Uterus (tissue), 4 donors: ENCODE measurements around the gene SLC35F6. TPM values are rescaled to one million over a fixed set of nuclear protein-coding genes. Genes with fewer than 3 reads are reported as not detected.

ENCODE experiments used
- DNase-seq, 2 donors: peaks; one replicate each; pipeline ENCODE4 v3.0.0-alpha.2; 2019 to 2020
- H3K27ac ChIP-seq, 2 donors: fragments of 200-600 bp; sonication (generic); 1 replicate in 1 of 2; 2 replicates in 1 of 2; pipeline ENCODE4 v1.5.1; 2016 to 2018
- H3K27me3 ChIP-seq, 2 donors: fragments of 200-600 bp; sonication (generic); one replicate each; pipeline ENCODE4 v1.5.1; 2018 to 2019; ENCODE audit warnings: control low read depth in 1 of 2
- H3K36me3 ChIP-seq, 2 donors: fragments of 200-600 bp; sonication (generic); one replicate each; pipeline ENCODE4 v1.5.1; 2019; ENCODE audit warnings: control low read depth in 1 of 2
- H3K4me1 ChIP-seq, 2 donors: fragments of 200-600 bp; sonication (generic); one replicate each; pipeline ENCODE4 v1.5.1; 2018 to 2019; ENCODE audit warnings: control low read depth in 1 of 2
- H3K4me3 ChIP-seq, 2 donors: fragments of 200-600 bp; sonication (generic); 1 replicate in 1 of 2; 2 replicates in 1 of 2; pipeline ENCODE4 v1.5.1; 2018 to 2019; ENCODE audit warnings: mild to moderate bottlenecking in 1 of 2
- H3K9me3 ChIP-seq, 2 donors: fragments of 200-600 bp; sonication (generic); one replicate each; pipeline ENCODE4 v1.5.1; 2019; ENCODE audit warnings: control low read depth in 1 of 2
- POLR2A ChIP-seq, 2 donors: fragments of 450-650 bp; IDR thresholded peaks; one replicate each; pipeline ENCODE4 v1.6.1; 2016; ENCODE audit warnings: antibody characterized with exemption in 2 of 2, mild to moderate bottlenecking in 1 of 2, moderate library complexity in 1 of 2
- intact Hi-C: fragments of 100-400 bp; cut with DNase I; formaldehyde crosslinking; loops from one replicate; pipeline ENCODE4 v1.15.1; 2023; ENCODE audit warnings: low total_unique reads
- total RNA-seq, 4 donors: library from RNA; depleted of rRNA in 3 of 4; stranded (reverse); fragments of >200 nt in 3 of 4; gene quantifications; one replicate each; pipeline versions ENCODE4 v1.1.0 to v1.2.4, GENCODE V29; 2014 to 2023
- TF ChIP-seq, protein P1 (sequence below), 4 experiments: fragments of 200-600 bp in 2 of 4; fragments of 450-650 bp in 2 of 4; sonication (generic) in 2 of 4; IDR thresholded peaks; one replicate each; pipeline ENCODE4 v1.5.1; 2016 to 2019; ENCODE audit warnings: antibody characterized with exemption in 4 of 4, mild to moderate bottlenecking in 2 of 4, moderate library complexity in 1 of 4
- donor health status: DM: yes; HTN: yes; CAD: no.

The SLC35F6 gene
- total RNA-seq, 4 donors from 2014 or later, result 8.2 to 44.2 (median 18.5) TPM

DNA sequence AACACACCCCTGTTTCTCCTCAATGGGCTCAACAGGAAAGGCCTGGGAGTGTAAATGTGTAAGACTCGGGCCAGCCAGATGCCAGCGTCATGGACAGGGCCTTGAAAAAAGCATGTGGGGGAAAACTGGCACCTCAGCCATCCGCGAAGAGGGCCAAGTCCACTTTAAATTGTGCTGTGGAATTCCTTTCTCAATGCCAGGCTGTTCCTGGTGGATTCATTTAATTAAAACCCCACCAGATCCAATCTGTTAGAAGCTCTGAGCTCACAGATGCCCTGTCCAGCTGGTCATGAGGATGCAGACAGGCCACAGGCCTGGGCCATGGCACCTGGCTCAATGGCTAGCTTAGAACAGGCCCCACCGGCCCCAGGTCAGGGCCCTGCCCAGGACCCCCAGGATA, 46.7 kb upstream of the SLC35F6 start:
- no peak for TF ChIP-seq POLR2A (IDR thresholded peaks at IDR 0.05)
- TF ChIP-seq, protein P1, sequence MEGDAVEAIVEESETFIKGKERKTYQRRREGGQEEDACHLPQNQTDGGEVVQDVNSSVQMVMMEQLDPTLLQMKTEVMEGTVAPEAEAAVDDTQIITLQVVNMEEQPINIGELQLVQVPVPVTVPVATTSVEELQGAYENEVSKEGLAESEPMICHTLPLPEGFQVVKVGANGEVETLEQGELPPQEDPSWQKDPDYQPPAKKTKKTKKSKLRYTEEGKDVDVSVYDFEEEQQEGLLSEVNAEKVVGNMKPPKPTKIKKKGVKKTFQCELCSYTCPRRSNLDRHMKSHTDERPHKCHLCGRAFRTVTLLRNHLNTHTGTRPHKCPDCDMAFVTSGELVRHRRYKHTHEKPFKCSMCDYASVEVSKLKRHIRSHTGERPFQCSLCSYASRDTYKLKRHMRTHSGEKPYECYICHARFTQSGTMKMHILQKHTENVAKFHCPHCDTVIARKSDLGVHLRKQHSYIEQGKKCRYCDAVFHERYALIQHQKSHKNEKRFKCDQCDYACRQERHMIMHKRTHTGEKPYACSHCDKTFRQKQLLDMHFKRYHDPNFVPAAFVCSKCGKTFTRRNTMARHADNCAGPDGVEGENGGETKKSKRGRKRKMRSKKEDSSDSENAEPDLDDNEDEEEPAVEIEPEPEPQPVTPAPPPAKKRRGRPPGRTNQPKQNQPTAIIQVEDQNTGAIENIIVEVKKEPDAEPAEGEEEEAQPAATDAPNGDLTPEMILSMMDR (IDR thresholded peaks at IDR 0.05), result no peak
- H3K27me3 ChIP-seq, result no peaks in the 10 kb centered on the region
- intact Hi-C loops, result no loop called here
- H3K9me3 ChIP-seq, result no peaks in the 10 kb centered on the region
- DNase-seq, result no peak
- H3K4me3 ChIP-seq, result no peak overlapping the region
- H3K36me3 ChIP-seq, result no peaks in the 10 kb centered on the region
- peaks cover 0 to 5% of the 10 kb centered on the region in 2 donors for H3K4me1 ChIP-seq
- H3K27ac ChIP-seq, result no peak overlapping the region

- Histone ChIP-seq H3K9me3 (no peaks in the 10 kb centered on the region), H3K27me3 (no peaks in the 10 kb centered on the region), H3K36me3 (no peaks in the 10 kb centered on the region), H3K27ac (no peak overlapping the region), H3K4me1 (peaks cover 0 to 5% of the 10 kb centered on the region in 2 donors), H3K4me3 (no peak overlapping the region)
- TF ChIP-seq, protein P1 (IDR thresholded peaks at IDR 0.05), result no peak
- no peak for TF ChIP-seq POLR2A (IDR thresholded peaks at IDR 0.05)
- no peak for DNase-seq
- intact Hi-C loops, result no loop called here
Observed at GRCh38 chr2:26718949-26719686, 45.0 kb upstream of the SLC35F6 start.

DNA sequence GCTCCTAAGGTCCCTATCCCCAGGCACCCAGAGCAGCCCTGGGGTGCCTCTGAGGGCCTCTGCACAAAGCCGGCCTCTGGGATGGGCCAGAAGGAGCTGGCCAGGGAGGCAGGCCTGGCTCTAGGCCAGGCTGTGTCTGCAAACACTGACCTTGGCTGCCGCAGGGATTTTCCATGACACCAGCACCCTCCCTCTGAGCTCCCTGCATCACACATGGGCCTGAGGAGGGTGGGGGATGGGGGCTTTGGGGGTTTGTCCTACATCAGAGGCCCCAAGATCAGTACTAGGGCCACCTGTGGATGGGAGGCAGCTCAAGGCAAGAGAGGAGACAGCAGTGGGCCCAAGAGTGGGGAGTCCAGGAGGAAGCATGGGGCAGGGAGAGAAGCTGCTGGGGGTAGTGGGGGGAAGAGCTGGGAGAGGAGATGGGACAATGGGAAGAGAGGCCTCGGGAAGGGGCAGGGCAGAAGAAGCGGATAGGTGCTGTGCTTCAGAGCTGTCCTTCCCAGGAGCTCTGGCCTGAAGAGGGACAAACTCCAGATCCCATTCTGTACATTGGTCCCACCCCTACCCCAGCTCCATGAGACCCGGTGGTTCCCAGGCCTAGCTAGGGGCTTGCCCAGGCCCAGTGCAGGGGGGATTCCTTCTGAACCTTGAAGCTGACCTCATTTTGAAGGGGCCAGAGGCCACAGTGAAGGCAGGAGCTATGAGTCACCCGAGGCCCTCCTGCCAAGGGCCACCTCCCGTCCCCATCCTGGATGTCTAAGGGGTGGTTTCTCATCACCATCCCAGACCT, 43.6 kb upstream of the SLC35F6 start:
- Histone ChIP-seq H3K4me1 (peaks cover 0 to 5% of the 10 kb centered on the region in 2 donors), H3K36me3 (no peaks in the 10 kb centered on the region), H3K27me3 (no peaks in the 10 kb centered on the region), H3K4me3 (no peak overlapping the region), H3K9me3 (no peaks in the 10 kb centered on the region), H3K27ac (peak overlapping the region; percentile 0 to 13)
- DNase-seq, result peak; percentile 67
- TF ChIP-seq, protein P1 (IDR thresholded peaks at IDR 0.05), result no peak
- no peak for TF ChIP-seq POLR2A (IDR thresholded peaks at IDR 0.05)
- intact Hi-C loops, result no loop called here

DNA sequence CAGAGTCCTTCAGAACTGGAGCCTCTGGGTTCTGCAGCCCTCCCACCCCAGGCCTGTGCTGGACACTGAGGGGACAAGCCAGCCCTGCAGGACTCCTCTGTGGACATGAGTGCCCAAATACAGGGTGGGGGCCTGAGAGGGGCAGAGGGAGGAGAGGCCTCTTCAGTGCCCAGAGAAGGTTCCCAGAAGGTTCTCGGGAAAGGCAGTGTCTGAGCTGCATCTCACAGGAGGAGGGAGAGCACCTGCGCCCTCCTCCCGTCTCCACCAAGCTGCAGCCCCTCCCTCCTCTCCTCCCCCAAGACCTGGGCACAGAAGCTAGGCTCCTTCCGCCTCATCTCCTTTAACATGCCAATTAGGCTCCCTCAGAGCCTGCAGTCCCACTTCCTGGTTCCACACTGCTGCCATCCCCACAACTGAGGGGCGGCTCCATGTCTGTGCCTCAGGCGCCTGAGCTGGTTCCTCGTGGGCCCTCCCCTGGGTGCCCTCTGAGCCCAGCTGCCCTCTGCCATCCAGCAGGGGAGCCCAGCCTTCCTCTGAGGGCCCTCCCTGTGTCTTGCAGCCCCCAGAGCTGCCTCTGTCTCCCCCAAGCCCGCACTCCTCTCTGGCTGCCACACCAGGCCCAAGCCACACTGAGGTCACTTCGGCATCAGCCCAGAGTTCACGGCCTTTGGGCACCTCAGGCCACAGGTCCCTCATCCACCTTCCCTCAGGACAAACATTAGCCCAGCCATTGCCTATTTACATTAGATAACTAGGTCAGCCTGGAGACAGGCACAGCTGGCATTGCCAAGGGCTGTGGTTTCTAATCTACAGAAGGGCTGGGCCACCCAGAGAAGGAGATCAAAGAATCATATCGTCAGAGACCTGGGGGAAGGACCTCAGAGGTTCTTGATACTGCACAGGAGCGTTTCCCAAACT, 42.7 kb upstream of the SLC35F6 start:
- no peak overlapping the region for H3K27ac ChIP-seq
- TF ChIP-seq, protein P1 (IDR thresholded peaks at IDR 0.05), result no peak
- no peak for TF ChIP-seq POLR2A (IDR thresholded peaks at IDR 0.05)
- H3K4me3 ChIP-seq, result no peak overlapping the region
- peaks cover 0 to 5% of the 10 kb centered on the region in 2 donors for H3K4me1 ChIP-seq
- DNase-seq, result no peak
- no peaks in the 10 kb centered on the region for H3K9me3 ChIP-seq
- intact Hi-C loops, result no loop called here
- no peaks in the 10 kb centered on the region for H3K27me3 ChIP-seq
- no peaks in the 10 kb centered on the region for H3K36me3 ChIP-seq
